A673 (cell line): ENCODE results near the gene CCDC201. TPM values are rescaled to one million over a fixed set of nuclear protein-coding genes. Genes with fewer than 3 reads are reported as not detected.

Source experiments
- BruUV-seq: library from RNA; stranded (reverse); fragments of 400-500 nt; replicated peaks from 2 replicates; lab custom pipeline; 2021; lab: Mats Ljungman, UMichigan
- CTCF ChIA-PET: fragments of 300-600 bp; sonication (Branson Sonifier 250); formaldehyde crosslinking; loops from one replicate; lab custom pipeline; 2022; ENCODE audit warnings: antibody characterized with exemption; lab: Charles Lee
- POLR2A ChIA-PET: fragments of 300-600 bp; sonication (Branson Sonifier 250); formaldehyde crosslinking; loops from one replicate; lab custom pipeline; 2022; ENCODE audit warnings: antibody characterized with exemption; ENCODE audit not compliant: low non-redundant PET; lab: Charles Lee
- DNase-seq: peaks from one replicate; pipeline ENCODE4 v3.0.0-alpha.2; 2015; ENCODE audit warnings: low spot score
- H3K27ac ChIP-seq: fragments of 200-600 bp; sonication (generic); 2 replicates; pipeline ENCODE4 v1.5.1; 2016; ENCODE audit warnings: mixed run types, low read depth, mild to moderate bottlenecking, mixed read lengths, antibody characterized with exemption, low read length; ENCODE audit not compliant: poor library complexity, severe bottlenecking
- H3K27me3 ChIP-seq: fragments of 200-600 bp; sonication (generic); replicated peaks from 2 replicates; pipeline ENCODE4 v1.6.1; 2017; ENCODE audit warnings: mixed run types, low read depth, mild to moderate bottlenecking, mixed read lengths, antibody characterized with exemption, low read length; ENCODE audit not compliant: insufficient read depth, poor library complexity
- H3K36me3 ChIP-seq: fragments of 200-600 bp; sonication (generic); 2 replicates; pipeline ENCODE4 v1.6.1; 2016; ENCODE audit warnings: mixed run types, mild to moderate bottlenecking, mixed read lengths, antibody characterized with exemption, low read length; ENCODE audit not compliant: insufficient read depth, poor library complexity, severe bottlenecking
- H3K4me1 ChIP-seq: fragments of 200-600 bp; sonication (generic); 2 replicates; pipeline ENCODE4 v1.6.1; 2017; ENCODE audit warnings: mixed run types, mild to moderate bottlenecking, mixed read lengths, antibody characterized with exemption, low read length; ENCODE audit not compliant: insufficient read depth, poor library complexity, severe bottlenecking
- H3K4me3 ChIP-seq: fragments of 200-600 bp; sonication (generic); 2 replicates; pipeline ENCODE4 v1.5.1; 2016; ENCODE audit warnings: low read depth, mixed run types, mild to moderate bottlenecking, mixed read lengths, low read length; ENCODE audit not compliant: poor library complexity, severe bottlenecking
- H3K9me3 ChIP-seq: fragments of 200-600 bp; sonication (generic); 2 replicates; pipeline ENCODE4 v1.6.1; 2016; ENCODE audit warnings: mixed run types, low read depth, mild to moderate bottlenecking, mixed read lengths, antibody characterized with exemption, low read length; ENCODE audit not compliant: poor library complexity, severe bottlenecking
- EZH2 ChIP-seq: fragments of 200-600 bp; sonication (generic); IDR thresholded peaks from 2 replicates; pipeline ENCODE4 v1.6.1; 2017; ENCODE audit warnings: borderline replicate concordance, low read depth, mild to moderate bottlenecking, mixed read lengths, antibody characterized with exemption, low read length; ENCODE audit not compliant: poor library complexity, severe bottlenecking
- intact Hi-C: fragments of 100-400 bp; cut with micrococcal nuclease; formaldehyde crosslinking; loops from one replicate; pipeline ENCODE4 v1.10.0; 2022; ENCODE audit not compliant: unreplicated experiment
- total RNA-seq: library from RNA; stranded (reverse); gene quantifications from 2 replicates; pipeline ENCODE4 v1.2.3, GENCODE V29; 2021
- TF ChIP-seq, protein P1 (sequence below): fragments of 300-800, 200-600 bp; sonication (generic); conservative IDR thresholded peaks from 2 replicates; pipeline ENCODE4 v1.5.1; 2017; ENCODE audit warnings: low read depth, mild to moderate bottlenecking, antibody characterized with exemption, low read length, moderate library complexity, mixed read lengths

Gene CCDC201
- total RNA-seq, 1 experiment from 2014 or later, result not detected

DNA sequence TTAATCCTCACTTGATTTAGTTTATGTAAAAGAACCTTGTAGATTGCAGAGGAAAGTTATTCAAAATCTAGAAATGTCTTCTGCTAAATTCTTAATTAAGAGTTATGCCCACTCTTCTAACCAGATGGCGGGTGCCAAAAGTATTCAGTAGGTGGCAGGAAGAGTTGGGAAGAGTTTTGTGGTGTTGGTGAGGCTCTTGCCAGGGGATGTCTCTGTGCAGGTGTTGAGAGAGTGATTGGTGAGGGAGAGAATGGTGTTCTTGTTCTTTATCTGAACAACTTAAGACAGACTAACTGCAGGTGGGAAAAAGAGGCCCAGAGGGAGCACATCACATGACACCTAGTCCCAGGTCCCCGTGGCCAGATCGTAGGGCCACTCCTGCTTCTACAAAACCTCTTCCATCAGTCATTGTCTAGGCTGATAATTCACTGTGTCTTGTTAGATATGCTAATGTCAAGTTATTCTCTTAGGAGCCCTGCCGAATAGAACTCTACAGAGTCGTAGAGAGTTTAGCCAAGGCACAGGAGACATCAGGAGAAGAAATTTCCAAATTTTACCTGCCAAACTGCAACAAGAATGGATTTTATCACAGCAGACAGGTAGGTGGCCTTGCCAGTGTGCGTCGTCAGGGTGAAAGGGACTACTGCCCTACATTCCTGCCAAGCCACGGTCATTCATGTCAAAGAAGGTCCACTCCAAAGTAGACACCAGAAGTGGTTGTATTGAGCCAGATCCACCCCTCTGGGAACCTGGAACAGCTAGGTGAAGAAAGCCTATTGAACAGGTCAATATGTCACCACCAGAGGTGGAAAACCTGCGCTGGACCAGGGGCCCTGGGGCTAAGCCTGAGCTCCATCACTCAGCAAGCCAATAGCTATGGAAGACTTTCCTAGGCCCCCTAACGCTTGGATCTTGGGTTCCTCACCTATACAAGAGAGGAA lies 18.9 kb upstream of the CCDC201 start:
- no peak for DNase-seq
- intact Hi-C loops, result no loop called here
- no peaks in the 10 kb centered on the region for H3K36me3 ChIP-seq
- no peak overlapping the region for H3K27ac ChIP-seq
- BruUV-seq, result no TSS peak
- no peak for TF ChIP-seq EZH2
- TF ChIP-seq, protein P1, sequence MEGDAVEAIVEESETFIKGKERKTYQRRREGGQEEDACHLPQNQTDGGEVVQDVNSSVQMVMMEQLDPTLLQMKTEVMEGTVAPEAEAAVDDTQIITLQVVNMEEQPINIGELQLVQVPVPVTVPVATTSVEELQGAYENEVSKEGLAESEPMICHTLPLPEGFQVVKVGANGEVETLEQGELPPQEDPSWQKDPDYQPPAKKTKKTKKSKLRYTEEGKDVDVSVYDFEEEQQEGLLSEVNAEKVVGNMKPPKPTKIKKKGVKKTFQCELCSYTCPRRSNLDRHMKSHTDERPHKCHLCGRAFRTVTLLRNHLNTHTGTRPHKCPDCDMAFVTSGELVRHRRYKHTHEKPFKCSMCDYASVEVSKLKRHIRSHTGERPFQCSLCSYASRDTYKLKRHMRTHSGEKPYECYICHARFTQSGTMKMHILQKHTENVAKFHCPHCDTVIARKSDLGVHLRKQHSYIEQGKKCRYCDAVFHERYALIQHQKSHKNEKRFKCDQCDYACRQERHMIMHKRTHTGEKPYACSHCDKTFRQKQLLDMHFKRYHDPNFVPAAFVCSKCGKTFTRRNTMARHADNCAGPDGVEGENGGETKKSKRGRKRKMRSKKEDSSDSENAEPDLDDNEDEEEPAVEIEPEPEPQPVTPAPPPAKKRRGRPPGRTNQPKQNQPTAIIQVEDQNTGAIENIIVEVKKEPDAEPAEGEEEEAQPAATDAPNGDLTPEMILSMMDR, result 0 out of 2 replicates have a peak, but pooled peaks have one; percentile 3
- peaks cover 42% of the 10 kb centered on the region for H3K27me3 ChIP-seq
- no peak overlapping the region for H3K4me3 ChIP-seq
- CTCF ChIA-PET, result no interaction called here
- H3K9me3 ChIP-seq, result no peaks in the 10 kb centered on the region
- POLR2A ChIA-PET, result no interaction called here
- no peaks in the 10 kb centered on the region for H3K4me1 ChIP-seq

DNA sequence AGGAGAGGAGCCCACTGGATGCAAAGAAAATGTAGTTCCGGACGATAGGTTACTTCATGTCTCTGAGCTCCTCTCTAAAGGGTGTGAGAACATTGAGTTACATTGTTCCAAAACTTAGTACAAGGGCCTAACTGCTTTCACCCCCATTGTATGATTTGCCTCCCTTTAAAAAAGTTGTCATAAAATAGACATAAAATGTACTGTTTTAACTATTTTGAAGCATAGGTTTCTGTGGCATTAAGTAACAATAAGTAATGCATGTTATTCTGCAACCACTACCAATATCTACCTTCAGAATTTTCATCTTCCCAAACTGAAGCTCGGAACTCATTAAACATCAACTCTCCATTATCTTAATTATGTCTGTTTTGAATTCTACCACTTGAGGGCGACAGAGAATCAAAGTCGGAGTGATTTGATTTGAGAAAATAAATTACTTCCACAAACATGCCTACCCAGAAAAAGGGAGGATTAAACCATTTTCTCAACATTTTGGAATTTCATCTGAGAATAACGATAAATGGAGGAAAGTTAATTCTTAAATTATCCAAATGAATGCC lies 18.1 kb upstream of the CCDC201 start:
- Histone ChIP-seq H3K36me3 (no peaks in the 10 kb centered on the region), H3K9me3 (no peaks in the 10 kb centered on the region), H3K4me3 (no peak overlapping the region), H3K4me1 (no peaks in the 10 kb centered on the region), H3K27me3 (peaks cover 49% of the 10 kb centered on the region), H3K27ac (no peak overlapping the region)
- peak; percentile 52 for DNase-seq
- POLR2A ChIA-PET, result no interaction called here
- BruUV-seq, result no TSS peak
- CTCF ChIA-PET, result no interaction called here
- no peak for TF ChIP-seq EZH2
- TF ChIP-seq, protein P1, result peak; percentile 68
- intact Hi-C loops, result no loop called here

DNA sequence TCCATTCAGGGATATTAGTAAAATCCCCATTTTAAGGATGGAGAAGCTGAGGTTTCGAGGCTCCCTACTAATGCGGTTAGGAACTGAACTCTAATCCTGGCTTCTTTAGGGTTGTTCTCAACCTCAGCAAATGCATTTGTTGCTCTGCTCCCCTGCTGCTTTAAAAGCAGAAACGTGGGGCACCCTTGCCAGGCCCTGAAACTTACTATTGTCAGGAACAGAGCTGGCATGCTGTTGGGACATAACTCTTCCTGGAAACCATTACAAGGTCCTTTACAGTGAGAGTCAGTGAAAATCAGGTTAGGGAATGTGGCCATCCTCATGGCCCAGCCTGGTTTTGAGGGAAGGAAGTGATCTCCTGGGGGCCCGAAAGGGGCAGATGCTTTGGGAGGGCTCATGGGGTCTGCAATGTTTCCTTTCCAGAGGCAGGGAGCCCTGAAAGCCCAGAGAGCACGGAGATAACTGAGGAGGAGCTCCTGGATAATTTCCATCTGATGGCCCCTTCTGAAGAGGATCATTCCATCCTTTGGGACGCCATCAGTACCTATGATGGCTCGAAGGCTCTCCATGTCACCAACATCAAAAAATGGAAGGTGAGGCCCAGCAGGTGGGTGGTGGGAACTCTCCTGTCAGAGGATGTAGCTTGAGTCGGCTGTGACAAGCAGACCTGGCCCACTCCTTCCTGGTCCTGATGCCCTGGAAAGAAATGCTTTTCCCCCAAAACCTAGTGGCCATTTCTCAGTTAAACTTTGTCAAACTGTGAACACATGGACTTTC lies 17.4 kb upstream of the CCDC201 start:
- CTCF ChIA-PET, result no interaction called here
- no peak overlapping the region for H3K27ac ChIP-seq
- DNase-seq, result no peak
- no peaks in the 10 kb centered on the region for H3K4me1 ChIP-seq
- intact Hi-C loops, result no loop called here
- no peak for TF ChIP-seq EZH2
- TF ChIP-seq, protein P1, result no peak
- H3K27me3 ChIP-seq, result peaks cover 54% of the 10 kb centered on the region
- H3K36me3 ChIP-seq, result no peaks in the 10 kb centered on the region
- H3K4me3 ChIP-seq, result no peak overlapping the region
- no peaks in the 10 kb centered on the region for H3K9me3 ChIP-seq
- POLR2A ChIA-PET, result no interaction called here
- no TSS peak for BruUV-seq
